ENCODE data around the gene GAS2L1.

GAS2L1 gene

DNA sequence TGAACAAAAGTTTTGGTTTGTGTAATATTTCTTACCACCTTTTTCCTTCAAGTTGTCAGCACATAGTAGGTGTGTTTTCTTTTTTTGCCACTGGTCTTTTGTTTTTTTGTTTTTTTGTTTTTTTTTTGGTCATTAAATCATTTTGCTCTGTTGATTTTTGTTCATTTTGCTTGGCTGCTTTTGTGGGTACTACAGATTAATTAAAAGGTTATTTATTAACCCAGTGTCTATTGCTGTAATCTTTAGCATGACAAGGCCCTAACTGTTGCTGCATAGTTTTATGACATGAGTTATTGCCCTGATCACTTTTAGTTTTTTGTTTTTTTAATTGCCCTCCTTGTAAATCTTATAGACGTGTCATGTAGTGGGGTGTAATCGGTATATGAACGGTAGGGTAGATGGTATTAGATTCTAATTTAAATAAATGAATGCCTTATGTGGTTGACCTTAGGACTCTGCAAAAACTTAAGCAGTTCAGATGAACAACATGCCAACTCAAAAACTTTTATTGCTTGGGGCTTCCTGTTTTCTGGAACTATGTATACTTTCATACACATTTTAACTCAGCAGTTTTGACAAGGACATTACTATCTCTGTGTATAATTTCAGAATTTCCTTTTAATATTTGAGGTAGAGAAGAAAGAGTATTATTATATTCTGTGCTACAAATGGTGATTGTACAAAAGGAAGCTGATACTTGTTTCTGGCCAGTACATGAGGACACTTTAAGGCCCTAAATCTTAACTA lies 30.5 kb upstream of the GAS2L1 start:
- no peak for DNase-seq

- DNase-seq: no peak
Measured at GRCh38 chr22:29277927-29278326, 28.5 kb upstream of the GAS2L1 start.

- no peak for DNase-seq
Measured at GRCh38 chr22:29284196-29284595, 22.3 kb upstream of the GAS2L1 start.

DNA sequence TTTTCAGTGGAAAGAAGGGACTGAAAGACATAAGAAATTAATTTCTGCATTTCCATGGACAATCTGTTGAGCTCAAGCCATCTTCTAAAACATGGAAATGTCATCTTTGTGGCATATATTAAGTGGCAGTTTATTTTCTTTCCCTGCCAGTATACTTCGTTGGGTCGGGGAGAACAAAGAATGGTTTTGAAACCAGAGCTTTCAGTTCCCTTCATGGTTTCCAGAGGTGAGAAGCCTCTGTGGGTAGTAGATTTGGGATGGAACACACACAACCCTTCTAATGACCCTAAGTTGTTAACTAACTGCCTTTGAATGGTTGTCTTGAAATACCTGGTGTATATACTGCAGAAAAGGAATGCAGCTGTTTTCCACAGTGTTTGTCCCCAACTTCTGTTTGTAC lies 17.6 kb upstream of the GAS2L1 start:
- no peak for DNase-seq

DNA sequence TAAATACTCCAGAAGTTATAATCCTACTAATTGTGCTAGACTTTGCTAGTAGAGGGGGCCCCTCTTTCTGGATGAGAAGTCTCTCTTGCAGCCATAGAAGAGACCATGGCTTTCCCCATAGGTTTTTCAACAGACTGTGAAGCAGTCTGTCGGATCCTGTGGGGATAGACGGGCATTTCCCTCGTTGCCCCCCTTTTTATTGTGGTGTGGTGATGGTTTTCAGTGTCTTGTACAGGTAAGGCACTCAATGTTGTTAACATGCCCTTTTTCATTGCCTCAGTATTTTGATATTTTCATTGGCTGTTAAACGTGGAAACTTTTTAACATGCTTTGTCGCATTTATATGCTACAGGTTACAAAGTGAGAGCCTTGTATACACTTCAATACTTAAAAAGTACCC lies 16.4 kb upstream of the GAS2L1 start:
- no peak for DNase-seq

DNA sequence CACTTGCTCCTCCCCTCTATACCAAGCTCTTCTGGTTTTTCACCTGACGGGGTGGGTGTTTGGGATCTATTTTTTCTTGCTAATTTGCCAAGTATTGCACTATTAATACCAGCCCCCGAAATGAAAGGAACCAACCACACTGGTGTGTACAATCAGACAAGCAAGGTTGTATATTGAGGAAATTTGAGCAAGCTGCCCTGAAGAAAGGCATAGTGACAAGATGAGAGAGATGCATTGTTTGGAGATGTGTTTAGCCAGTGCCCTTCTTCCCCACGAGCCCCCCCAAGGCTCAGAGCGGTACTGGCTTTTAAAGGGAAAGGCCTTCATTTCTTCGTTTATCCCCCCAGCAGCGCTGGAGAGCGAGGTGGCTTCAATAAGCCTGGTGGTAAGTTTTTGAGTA lies 15.2 kb upstream of the GAS2L1 start:
- no peak for DNase-seq

- DNase-seq: no peak
Measured at GRCh38 chr22:29292379-29292778, 14.1 kb upstream of the GAS2L1 start.

DNA sequence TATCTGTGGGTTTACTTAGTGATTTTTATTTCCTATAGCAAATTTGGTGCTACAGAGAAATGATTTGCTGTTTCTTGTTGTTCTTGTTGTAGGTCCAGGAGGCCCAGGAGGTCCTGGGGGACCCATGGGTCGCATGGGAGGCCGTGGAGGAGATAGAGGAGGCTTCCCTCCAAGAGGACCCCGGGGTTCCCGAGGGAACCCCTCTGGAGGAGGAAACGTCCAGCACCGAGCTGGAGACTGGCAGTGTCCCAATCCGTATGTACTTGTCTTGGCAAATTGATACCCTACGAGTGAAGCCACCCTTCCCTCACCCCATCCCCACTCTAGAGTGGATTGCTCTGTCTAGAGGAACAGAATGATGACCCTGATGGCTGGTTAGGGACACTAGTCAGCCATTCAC lies 7.8 kb upstream of the GAS2L1 start:
- no peak for DNase-seq

DNA sequence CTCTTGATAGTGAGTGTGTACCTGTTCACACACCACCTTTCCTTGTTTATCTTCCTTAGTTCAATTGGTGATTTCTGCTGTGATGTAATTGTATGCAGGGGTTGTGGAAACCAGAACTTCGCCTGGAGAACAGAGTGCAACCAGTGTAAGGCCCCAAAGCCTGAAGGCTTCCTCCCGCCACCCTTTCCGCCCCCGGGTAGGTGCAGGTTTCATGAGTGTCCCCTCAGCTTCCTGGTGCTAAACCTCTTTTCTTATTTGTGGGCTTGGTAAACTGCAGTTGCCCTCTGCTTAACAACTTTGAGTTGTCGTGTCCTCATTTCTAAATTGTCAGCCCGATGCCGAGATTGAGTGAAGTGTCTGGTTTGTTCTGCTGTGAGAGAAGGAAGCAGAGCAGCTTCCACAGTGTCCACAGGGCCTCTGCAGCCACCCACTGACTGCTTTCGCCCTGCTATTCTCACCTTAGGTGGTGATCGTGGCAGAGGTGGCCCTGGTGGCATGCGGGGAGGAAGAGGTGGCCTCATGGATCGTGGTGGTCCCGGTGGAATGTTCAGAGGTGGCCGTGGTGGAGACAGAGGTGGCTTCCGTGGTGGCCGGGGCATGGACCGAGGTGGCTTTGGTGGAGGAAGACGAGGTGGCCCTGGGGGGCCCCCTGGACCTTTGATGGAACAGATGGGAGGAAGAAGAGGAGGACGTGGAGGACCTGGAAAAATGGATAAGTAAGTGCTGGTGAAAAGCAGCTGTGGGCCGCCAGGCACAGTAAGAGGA lies 7.1 kb upstream of the GAS2L1 start:
- no peak for DNase-seq

DNA sequence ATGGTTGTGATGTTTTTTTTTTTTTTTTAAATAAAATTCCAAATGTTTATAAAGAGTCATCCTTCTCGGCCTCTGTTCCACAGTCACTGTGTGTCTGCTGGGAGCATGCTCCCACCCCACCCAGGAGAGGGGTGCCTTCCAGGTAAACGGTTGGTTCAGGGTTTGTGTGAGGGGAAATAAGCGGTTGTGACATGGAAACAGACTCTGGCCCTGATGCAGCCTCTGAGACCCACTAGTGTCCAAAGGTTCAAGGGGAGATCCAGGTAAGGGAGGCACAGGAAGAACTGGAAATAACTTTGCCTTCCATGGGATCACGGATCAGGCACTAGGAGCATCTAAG lies 6.0 kb upstream of the GAS2L1 start:
- DNase-seq: no peak

GRCh38 chr22:29300807-29301601 lies 5.4 kb upstream of the GAS2L1 start:
- DNase-seq: no peak

DNA sequence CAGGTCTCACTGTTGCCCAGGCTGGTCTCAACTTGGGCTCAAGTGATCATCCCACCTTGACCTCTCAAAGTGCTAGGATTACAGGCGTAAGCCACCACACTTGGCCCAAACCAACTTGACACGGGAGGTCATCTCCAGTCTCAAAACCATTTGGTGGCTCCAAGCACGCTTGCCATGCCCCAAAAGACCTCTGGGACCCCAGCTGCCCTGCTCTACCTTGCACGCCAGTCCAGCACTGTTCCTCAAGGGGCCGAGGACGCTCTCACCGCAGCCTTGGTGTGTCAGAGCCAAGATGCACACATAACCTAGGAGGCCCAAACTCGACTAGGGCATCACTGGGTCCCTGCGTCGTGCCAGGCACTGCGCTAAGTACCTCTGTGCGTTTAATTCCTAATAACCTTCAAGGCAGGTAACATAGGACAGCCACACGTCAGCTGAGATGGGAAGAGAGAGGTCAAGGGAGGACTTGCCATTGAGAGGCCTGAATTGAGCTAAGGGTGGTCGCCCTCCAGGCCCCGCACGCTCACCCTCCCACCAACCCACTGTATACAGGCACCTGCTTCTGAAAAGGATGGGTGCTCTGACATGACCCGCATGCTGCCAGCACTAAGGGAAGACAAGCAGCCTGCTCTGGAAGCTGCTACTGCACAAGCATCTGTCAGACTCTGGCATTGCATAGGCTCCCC lies 4.6 kb upstream of the GAS2L1 start:
- no peak for DNase-seq

DNA sequence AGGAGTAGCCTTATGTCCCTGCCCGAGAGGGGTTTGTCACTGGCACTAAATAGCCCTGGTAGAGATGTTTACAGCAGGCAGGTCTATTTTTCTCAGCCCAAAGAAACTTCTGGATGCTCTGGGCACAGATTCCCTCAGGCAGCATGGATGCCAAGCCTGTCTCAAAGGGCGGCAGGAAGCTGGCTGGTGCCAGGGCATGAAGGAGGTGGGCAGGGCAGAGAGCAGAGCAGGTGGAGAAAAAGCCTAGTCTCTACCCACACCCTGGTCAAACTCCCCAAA lies 4.1 kb upstream of the GAS2L1 start:
- no peak for DNase-seq

DNA sequence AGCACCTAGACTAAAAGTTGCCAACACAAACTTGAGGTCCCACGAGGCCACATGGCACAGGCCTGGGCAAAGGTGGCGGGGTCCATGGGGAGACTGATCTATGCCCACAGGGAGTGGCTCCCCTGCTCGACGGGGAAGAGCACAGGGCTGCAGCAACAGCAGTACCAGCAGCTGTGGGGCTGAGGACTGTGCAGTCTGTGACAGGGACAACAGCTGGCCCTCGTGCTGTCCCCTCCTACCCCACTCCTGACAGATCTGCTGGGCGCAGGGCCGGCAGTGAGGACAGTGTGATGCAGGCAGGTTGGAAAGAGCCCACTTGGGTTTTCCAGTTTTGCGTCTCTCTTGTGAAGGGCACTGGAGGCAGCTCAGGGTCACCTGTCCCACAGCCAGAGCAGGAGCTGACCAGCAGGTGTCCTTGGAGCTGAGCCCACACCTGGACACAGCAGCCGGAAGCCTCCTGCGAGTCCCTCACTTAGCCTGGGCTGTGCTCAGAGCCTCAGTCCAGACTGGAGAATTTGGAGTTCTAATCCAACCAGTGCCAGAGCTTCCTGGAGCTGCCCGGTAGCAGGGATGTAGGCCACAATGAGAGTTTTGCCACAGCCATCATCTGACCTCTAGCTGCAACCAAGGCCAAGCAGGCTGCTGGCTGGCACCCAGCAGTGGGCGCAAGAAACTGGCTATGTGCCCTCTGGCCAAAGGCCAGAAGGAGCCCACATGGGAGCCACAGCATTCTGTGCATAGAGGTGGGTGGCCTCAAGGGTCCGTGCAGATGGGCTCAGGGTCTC lies 3.6 kb upstream of the GAS2L1 start:
- DNase-seq: no peak

- DNase-seq: no peak
Measured at GRCh38 chr22:29305836-29306174, 645 bp upstream of the GAS2L1 start.

DNA sequence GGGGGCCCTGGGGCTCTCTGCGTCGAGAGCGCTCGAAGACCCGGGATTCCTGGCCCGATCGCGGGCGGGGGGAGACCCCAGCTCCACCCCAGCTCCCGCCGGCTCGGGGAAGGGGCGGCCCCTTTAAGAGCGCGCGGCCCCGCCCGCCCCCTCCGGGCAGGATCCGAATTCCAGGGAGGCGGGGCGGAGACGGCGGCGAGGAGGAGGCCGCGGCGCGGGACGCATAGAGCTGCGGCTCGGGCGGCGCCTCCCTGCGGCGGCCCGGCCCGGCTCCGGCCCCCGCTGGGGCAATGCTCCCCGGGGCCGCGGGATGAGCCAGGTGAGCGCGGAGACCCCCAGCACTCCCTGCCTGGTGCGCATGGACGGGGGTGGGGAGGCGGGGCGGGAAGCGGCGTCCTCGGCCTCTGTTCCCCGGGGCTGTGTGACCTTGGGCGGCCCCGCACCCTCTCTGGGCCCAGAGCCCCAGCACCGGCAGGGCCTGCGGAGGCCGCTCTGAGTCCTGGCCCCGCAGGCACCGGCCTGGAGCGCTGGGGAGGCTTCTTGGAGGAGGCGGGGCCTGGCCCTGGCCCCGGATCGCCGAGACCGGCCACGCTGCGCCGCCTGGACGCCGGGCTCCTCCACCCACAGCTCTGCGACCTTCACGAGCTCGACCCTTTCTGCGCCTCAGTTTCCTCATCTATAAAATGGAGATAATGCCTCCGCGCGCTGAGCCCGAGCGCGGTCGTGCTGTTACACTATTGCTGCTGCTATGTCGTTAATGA lies 565 bp downstream of the GAS2L1 start:
- peak; percentile 80 to 94 (median 87) for DNase-seq

GRCh38 chr22:29307596-29308147 lies 1.2 kb downstream of the GAS2L1 start:
- DNase-seq: no peak

DNA sequence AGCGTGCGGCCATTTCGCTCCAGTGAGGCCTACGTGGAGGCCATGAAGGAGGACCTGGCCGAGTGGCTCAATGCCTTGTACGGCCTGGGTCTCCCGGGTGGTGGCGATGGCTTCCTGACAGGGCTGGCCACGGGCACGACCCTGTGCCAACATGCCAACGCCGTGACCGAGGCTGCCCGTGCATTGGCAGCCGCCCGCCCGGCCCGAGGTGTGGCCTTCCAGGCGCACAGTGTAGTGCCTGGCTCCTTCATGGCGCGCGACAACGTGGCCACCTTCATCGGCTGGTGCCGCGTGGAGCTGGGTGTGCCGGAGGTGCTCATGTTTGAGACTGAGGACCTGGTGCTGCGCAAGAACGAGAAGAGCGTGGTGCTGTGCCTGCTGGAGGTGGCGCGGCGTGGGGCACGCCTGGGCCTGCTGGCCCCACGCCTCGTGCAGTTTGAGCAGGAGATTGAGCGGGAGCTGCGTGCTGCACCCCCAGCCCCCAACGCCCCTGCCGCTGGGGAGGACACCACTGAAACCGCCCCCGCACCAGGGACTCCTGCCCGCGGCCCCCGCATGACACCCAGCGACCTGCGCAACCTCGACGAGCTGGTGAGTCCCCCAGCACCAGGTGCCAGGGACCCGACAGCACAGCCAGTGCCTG lies 1.8 kb downstream of the GAS2L1 start:
- DNase-seq: no peak

GRCh38 chr22:29308791-29309262 lies 2.4 kb downstream of the GAS2L1 start:
- no peak for DNase-seq

GRCh38 chr22:29309332-29310064 lies 3.0 kb downstream of the GAS2L1 start:
- DNase-seq: no peak
